Measurements from ENCODE around the gene OR6B3.

OR6B3 gene

DNA sequence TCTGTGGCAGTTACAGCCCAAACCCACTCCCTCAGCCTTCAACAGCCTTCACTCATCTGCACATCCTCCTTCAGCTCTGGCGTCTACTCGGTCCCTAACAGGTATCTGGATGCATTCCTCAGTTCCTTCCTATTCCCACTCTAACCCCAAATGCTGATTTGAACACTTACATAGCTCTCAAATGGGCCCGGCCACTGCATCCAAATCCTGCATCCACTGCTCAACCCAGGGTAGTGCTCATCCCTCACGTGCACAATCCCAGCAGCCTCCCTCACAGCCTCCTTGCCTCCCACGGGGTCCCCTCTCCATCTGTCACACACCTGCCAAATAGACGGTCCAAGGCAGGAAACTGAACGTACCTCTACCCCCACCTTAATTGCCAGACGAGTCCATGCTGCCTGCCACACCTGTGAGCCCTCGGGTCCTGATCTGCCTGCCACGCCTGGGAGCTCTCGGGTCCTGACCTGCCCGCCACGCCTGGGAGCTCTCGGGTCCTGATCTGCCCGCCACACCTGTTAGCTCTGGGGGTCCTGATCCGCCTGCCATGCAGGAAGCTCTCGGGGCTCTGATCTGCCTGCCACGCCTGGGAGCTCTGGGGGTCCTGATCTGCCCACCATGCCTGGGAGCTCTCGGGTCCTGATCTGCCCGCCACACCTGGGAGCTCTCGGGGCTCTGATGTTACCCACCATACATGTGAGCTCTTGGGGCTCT, 9.9 kb downstream of the OR6B3 start:
- no peak for DNase-seq

DNA sequence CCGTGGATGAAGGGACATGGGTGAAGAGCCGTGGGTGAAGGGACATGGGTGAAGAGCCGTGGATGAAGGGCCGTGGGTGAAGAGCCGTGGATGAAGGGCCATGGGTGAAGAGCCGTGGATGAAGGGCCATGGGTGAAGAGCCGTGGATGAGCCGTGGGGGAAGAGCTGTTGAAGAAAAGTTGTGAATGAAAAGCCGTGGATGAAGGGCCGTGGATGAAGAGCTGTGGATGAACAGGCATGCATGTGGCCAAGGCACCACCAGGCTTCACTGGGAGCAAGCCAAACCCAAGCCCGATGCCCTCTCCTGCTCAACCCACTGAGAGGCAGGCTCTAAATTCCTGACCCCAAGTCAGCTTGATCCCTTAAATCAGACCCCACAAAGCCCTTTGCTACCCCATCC, 10.6 kb downstream of the OR6B3 start:
- DNase-seq, result no peak

DNA sequence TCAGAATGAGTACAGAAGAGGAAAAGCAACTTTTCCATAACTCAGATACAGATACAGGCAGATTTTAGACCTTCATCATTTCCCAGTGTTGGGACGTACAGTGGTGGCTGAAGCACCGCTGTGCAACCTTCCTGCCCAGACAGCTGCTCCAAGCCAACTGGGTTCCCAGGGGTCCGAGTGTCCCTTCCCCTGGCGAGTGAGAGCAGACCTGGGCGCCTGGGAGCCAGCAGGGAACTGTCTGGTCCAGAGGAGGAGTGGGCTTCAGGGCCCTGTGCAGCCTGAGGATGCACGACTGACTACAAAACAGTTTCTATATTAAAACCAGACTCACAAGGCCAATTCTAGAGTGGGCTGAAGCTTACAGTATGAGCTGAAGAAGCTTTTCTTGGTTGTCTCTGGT, 12.0 kb downstream of the OR6B3 start:
- DNase-seq, result no peak

DNA sequence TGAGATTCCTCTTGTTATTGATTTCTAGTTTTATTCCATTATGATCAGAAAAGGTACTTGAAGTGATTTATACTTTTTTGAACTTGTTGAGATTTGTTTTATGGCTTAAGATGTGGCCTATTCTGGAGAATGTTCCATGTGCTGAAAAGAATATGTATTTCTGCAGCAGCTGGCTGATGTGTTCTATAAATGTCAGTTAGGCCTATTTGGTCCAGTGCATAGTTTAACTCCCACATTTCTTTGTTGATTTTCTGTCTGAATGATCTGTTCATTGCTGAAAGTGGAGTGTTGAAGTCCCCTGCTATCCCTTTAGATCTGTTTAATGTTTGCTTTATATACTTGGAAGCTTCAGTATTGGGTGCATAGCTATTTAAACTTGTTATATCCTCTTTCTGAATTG, 16.0 kb downstream of the OR6B3 start:
- no peak for DNase-seq

DNA sequence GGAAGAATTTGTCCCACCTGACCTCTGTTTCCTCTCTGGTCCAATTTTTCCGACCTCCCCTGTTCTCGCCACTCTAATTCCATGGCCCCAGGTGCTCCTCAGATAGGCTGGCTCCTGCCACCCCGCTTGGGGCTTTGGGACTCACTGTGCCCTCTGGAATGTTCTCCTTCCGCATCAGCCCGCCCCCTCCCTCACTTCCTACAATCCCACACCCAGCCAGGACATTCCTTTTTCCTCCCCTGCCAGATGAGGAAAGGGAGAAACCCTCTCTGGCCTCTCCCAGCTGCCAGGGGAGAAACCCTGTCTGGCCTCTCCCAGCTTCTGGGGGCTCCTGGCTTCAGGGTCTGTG, 20.0 kb downstream of the OR6B3 start:
- DNase-seq, result no peak

DNA sequence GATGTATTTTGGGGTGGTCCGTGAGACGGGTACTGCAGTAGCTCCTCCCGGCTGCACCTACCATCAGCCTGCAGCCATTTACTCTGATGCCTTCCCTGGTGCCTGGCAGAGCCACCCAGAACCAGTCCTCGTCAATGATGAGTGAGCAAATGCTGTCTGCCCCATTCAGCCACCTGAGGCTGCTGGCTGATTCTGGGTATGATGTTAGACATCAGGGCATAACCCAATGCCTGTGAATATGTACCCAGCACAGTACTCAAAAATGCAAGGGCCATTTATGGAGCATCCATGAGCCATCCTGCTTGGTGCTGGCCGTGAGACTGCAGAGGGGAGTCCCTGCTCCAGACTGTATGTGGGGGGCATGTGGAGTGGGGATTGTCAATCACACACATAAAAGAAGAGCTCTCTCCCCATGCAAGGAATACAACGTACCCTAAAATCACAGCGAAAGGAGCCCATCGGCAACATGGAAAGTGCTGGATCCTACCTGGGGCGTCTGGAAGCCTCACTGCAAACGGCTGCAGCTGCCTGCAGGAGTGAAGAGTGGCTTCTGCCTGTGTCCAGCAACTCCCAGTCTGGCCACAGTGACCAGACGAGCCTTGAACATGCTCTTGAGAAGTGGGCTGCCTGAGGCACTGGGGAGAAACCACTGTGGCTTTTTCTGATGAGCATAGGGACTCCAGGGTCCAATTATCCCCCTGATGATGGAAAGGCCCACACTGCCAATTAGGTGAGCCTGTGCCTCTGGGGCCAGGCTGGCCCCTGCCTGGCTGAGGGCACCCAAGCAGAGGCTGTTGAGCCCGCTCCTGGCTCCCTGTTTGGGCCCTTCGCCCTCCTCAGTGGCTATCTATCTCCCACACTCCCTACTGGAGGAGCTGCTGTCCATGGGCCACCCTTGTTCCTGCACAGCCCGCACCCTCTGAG, 20.7 kb downstream of the OR6B3 start:
- DNase-seq, result no peak

DNA sequence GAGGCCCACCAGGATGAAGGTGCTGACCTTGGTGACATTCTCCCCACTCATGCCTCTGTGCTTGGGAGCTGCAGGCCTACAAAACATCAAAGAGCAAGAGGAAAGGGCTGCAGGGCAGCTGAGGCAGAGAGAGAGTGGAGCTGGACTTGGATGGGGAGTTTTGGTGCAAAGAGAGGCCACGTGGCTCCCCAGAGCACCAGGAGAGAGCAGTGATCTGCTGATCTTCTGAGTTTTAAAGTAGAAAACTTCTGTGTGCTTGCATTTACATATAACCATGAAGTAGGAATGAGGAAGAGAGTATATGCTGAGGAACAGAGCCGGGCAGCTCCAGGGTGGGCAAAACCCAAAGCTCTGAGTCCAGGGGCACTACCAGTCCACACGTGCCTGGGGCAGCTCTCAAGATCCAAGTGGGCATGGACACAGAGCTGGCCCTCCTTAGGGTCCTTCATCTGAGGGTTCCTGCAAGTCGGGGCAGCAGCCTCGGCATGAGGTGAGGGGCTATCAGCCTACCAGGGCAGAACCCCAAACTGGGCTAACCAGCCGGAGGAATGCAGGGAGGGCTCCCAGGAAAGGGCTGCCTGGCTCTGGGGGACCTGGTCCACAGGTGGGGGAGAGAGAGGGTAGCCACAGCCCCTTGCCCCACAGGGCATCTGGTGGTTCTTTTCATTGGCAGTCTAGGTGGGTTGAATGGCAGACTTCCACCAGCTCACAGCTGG, 22.8 kb downstream of the OR6B3 start, which contains the start of gene OR6B2:
TSS of gene OR6B2 (minus strand) at position 51 of the 716 bp plus-strand sequence. CDS start at position 51, 0 bp downstream.
- no peak for DNase-seq

DNA sequence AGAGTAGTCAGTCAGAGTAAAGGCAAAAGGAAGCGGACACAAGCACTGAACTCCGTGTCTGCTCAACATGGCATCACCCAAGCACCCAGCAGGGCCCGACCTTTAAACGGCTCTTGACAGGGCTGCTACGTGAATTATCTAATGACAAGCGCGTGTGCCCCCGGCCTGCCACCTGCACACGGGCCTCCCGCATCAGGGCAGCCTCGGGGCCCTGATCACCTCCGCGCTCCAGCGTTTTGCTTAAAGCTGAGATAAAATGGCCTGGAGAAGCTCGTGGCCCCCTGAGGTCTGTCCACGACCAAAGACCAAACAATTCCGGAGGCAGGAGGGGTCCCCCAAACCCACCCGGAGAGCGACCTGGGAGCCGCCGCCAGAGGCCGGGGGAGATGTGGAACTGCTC, 28.6 kb downstream of the OR6B3 start:
- DNase-seq, result no peak

DNA sequence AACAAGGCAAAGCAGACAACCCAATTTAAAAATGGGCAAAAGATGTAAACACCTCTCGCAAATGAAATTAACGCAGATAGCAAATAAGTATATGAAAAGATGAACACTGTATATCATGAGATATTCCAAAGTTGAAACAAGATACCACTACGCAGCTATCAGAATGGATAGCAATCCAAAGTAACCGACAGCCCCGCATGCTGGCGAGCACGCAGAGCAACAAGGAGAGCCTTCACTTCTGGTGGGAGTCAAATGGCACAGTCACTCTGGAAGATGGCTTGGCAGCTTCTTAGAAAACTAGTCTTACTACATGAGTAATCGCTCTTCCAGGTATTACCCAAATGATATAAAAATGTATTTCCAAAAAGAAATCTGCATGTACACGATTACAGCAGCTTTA, 29.5 kb downstream of the OR6B3 start:
- no peak for DNase-seq

DNA sequence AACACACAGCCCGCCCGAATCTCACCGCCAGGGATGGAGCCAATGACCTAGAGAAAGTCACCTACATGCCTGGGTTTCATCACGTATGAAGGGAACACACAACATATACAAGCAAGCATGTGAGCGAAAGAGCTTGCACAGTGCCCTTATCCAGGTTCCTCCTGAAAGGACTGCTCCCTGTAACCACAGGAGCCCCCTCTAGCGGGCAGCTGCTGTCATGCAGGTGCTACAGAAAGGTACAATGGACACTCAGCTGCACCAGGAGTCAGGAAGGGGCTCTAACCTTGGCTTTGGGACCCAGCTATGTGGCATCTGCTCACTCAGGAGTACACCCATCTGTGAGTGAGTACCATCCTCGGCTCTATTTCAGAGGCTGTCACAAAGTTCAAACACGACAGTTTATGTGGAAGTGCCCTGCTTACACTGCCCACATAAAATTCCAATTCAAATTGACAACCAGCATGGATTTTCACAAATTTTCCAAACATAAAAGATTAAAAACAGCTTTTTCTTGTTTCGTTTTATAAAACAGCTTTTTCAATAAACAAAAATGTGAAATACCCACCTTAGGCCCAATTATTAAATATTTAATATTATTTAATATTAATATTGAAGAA, 31.7 kb downstream of the OR6B3 start:
- DNase-seq, result peak; percentile 58

DNA sequence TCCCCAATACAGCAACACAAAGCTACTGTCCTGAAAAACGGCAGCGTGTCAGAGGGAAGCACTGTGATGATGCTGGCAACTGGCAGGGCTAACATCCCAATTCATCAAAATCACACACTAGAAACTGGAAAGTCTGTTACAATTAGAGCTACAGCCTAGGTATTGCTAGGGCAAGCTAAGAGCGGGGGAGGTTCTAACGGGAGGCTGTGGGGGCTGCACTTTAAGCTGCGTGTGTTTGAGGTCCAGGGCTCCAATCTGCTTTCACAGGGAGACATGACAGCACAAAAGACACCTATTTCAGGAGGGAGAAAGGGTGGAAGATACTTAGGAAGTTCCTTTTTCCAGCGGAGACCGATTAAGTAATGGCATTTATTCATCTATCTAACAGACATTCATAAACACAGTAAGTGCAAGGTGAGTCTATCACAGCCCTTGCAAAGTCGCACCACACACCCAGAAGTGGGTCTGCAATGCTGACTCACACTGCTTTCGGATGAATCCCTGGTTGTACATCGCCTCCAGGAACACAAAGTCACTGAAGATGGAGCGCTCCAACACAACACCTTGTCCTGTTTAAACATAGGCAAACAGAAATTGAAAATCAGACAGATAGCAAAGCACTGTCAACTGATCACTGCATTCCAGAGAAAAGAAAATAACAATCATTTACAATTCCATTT, 35.1 kb downstream of the OR6B3 start:
- no peak for DNase-seq

DNA sequence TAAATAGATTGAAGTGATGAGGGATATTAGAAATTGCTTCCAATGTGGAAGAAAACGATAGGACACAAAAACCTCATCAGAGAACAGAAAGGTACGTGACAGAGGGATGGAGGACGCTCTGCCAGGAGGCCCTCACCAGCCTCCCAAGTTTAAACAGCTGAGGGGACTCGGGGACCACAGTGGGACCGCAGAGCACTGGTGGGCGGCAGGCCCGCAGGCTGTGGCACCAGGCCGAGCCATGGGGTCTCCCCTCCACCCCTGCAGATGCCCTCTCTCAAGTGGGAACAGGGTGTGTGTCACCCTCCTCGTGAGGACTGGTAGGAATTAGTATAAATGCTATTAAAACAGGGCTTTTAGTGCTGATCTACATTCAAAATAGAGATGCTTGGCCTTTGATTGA, 39.0 kb downstream of the OR6B3 start:
- no peak for DNase-seq

DNA sequence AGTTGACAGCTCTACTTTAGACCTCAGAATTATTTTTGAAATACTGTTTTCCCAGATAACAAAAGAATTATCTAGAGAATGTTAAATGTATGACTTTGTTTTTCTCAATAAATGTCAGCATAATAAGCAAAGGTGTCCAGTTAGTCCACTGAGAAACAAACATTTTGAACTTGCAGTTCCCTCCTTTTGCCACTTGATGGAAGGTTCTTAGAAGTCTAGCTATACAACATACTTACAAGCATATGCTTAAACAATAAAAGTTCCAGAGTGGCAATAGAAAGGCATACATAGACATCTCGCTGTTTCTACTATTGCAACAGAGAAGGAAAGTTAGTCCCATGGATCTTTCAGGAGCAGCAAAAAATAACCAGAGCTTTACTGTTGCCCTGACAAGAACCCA, 40.0 kb downstream of the OR6B3 start:
- no peak for DNase-seq

DNA sequence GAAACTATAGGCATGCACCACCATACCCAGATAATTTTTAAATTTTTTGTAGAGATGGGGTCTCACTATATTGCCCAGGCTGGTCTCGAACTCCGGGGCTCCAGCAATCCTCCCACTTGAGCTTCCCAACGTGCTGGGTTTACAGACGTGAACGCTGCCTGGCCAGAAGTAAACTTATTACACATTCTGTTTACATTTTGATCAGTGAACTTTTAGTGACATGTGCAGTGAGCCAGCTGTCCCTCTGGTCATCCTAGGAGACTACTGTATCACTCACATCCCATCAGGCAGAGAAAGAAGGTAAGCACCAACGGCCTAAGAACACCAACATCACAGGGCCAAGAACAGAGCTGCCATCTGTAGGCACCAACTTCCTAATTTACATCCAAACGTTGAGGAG, 50.3 kb downstream of the OR6B3 start:
- DNase-seq, result no peak

DNA sequence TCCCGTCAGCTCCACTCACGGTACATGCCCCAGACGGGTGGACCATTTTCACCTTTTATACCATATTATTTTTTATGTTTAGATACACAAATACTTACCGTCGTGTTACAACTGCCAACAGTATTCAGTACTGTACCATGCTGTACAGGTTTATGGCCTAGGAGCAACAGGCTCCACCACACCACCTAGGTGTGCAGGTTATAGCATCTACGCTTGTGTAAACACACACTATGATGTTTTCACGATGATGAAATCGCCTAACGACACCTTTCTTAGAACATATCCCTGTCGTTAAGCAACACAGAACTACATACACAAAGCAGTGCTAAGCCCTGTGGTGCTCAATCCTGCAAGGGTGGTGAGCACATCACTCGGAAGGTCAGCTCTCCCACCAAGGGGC, 52.6 kb downstream of the OR6B3 start:
- no peak for DNase-seq

DNA sequence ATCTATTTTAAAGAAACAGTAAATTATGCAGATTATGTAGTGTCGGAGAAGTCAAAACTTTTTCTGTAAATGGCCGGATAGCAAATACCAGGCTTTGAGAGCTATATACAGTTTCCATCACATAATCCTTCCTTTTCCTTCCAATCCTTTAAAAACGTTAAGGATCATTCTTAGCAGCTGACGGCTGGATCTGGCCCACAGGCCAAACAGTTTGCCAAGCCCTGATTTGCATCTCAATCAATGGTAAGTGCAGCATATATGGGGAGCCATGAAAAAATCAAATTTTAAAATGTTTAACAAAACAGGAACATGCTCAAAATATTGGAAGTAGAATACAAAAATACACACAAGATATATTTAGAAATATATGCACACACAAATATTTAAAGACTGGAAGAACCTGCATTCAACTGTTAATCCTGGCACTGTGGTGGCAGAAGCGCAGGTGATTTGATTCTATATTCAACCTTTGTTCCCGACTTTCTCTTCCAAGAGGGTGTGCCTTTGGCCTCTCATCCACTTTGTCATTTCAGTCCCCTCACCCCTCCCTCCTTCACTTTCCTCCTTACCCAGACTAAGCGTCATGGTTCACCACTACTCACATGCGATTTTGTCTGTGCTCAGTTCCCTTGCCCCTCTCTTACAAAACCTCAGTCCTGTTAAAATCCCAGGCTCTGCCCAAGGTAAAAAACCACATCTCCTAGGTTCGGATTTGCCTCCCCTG, 55.5 kb downstream of the OR6B3 start:
- DNase-seq, result no peak

Data from T-helper 9 cell (primary cell).